GM19395 (cell line): ENCODE data around the gene SCFD1.
"Not testable (repeated sequence)": the region's sequence is repeated elsewhere in the genome, so short reads cannot be mapped to it uniquely, and the experiment has no call there.

Experiments used
- ATAC-seq: cut with Tn5 transposase; IDR thresholded peaks from one replicate; pipeline ENCODE4 v1.9.1; 2021; ENCODE audit warnings: mild to moderate bottlenecking, moderate library complexity; ENCODE audit not compliant: unreplicated experiment

SCFD1 gene, protein sequence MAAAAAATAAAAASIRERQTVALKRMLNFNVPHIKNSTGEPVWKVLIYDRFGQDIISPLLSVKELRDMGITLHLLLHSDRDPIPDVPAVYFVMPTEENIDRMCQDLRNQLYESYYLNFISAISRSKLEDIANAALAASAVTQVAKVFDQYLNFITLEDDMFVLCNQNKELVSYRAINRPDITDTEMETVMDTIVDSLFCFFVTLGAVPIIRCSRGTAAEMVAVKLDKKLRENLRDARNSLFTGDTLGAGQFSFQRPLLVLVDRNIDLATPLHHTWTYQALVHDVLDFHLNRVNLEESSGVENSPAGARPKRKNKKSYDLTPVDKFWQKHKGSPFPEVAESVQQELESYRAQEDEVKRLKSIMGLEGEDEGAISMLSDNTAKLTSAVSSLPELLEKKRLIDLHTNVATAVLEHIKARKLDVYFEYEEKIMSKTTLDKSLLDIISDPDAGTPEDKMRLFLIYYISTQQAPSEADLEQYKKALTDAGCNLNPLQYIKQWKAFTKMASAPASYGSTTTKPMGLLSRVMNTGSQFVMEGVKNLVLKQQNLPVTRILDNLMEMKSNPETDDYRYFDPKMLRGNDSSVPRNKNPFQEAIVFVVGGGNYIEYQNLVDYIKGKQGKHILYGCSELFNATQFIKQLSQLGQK

DNA sequence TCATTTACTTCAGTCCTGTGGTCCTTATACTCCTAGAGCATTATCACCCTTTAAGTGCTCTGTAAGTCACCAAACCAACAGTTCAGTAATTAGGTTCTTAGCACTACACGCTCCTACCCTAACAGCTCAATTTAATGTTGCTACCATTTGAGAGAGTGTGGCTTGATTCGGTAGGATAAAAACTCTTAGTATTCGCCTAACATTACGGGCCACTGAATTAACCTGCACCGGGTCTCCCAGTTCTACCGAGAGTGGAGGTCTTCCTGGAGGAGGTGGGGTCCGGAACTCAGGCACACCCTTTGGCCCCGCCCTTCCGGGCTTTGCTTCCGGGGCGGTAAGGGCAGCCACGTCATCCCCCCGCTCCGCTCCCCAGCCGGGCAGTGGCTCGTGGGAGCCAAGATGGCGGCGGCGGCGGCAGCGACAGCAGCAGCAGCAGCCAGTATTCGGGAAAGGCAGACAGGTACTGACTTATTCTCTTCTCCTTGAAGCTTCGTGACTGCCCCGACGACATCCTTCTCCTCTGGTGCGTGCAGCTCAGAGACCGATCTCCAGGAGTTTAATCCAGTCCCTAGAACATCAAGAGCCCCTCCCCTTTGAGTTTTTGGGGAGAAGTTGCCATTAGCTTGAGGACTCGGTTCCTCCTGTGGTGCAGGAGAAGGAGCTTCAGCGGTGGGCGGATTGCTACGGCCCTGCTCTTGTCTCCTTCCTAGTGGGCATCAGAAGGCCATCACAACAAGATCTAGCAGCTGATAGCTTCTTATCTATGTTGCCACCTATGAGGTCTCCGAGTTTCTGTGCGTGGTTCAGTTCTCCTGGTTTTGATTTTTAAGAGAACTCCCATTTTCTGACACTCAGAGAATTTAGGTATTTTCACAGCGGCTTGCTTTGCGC lies at the start of gene SCFD1:
TSS of gene SCFD1 (plus strand) at position 380 of the 891 bp plus-strand sequence. CDS start at position 400, 20 bp downstream.
- ATAC-seq, result peak; percentile 90

DNA sequence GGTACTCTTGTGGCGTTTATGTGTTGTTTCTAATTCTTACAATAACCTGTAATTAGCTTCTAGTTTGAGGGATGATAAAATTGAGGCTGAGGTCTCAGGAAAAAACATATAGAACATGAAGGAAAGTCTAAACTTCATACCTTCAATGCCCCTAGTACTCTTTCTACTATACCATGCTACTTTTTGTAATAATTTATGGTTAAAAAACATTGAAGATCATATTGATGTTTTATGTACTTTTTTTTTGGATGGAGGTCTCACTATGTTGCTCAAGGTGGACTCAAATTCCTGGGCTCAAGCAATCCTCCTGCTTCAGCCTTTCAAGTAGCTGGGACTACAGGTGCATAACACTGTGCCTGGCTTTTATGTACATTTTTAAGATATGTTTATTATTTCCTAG lies 49.3 kb upstream of the SCFD1 start:
- ATAC-seq, result no peak

DNA sequence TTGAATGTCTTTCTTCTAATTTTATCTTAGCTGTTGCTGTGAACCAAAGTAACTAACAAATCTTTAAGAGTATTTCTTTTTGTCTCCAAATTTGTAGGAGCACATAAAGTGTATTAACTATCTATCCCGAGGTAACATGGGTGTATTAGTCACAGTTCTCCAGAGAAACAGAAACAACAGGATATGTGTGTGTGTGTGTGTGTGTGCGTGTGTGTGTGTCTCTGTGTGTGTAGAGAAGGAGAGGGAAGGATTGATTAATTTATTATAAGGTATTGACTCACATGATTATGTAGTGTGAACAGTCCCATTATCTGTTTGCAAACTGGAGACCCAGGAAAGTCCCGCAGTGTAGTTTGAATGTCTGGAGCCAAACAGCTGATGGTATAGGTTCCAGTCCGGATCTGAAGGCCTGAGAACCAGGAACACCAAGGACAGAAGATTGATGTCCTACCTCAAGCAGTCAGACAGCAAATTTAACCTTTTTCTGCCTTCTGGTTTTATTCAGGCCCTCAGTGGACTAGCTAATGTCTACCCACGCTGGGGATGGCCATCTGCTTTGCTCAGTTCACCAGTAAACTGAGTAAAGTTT lies 48.8 kb upstream of the SCFD1 start:
- ATAC-seq, result no peak

DNA sequence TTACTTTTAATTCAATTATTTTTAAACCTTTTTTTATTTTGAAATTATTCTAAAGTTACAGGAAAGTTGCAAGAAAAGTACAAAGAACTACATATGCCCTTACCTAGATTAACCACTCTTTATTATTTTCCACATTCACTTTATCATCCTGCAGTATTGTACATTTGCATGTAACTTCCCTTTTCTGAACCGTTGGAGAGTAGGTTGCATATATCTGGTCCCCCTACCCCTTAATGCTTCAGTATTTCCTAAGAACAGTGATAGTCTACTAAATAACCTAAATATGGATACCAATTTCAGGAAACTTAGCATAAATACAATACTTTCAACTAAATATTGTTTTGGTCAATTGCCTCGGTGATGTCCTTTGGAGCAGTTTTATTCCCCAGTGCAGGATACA lies 48.2 kb upstream of the SCFD1 start:
- no peak for ATAC-seq

DNA sequence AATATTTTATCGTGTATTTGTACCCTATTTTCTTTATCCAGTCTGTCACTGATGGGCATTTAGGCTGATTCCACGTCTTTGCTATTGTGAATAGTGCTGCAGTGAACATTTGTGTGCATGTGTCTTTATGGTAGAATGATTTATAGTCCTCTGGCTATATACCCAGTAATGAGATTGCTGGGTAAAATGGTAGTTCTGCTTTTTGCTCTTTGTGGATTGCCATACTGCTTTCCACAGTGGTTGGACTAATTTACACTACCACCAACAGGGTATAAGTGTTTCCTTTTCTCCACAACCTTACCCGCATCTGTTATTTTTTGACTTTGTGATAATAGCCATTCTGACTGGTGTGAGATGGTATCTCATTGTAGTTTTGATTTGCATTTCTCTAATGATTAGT lies 47.3 kb upstream of the SCFD1 start:
- not testable (repeated sequence) for ATAC-seq

DNA sequence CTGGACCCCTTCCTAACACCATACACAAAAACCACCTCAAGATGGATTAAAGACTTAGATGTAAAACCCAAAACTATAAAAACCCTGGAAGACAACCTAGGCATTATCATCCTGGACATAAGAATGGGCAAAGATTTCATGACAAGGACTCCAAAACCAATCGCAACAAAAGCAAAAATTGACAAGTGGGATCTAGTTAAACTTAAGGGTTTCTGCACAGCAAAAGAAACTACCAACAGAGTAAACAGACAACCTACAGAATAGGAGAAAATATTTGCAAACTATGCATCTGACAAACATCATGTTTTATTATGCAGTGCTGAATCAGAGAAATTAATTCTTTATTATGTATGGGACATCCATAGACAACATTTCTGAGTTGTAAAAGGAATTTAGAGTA lies 45.8 kb upstream of the SCFD1 start:
- ATAC-seq, result not testable (repeated sequence)

DNA sequence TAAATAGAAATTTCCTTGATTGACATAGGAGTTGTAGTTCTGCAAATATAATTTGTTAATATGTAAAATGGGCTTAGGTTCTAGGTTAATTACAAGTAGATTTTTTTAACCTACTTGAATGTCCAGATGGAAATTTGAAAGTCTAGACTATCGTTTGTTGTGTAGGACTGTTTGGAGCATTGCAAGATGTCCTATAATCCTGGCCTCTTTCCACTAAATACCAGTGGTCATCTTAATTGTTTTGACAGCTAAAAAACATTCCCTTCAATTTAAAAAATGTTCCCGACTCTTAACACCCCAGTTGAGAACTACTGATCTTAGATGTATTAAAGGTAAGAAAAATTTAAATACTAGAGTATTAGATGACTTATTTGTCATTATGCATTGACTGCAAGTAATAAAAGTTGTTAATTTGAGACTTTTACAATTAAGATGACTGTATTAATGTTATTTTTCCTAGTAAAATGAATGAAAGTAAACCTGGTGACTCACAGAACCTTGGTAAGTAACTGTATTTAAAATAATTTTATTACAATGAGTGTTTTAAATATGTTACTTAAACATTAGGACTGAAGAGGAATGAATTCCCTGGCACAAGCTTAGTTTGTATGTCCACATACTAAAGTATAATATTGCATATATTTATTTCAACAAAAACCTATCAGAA lies 41.4 kb upstream of the SCFD1 start:
- no peak for ATAC-seq

DNA sequence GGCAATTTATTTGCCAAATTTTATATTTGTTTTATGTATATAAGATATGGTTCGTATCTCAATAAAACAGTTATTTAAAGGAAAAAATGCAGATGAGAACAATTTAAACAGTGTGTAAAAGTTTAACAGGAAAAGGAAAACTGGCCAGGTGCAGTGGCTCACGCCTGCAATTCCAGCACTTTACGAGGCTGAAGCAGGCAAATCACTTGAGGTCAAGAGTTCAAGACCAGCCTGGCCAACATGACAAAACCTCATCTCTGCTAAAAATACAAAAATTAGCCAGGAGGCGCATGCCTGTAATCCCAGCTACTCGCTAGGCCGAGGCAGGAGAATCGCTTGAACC lies 40.9 kb upstream of the SCFD1 start:
- no peak for ATAC-seq

DNA sequence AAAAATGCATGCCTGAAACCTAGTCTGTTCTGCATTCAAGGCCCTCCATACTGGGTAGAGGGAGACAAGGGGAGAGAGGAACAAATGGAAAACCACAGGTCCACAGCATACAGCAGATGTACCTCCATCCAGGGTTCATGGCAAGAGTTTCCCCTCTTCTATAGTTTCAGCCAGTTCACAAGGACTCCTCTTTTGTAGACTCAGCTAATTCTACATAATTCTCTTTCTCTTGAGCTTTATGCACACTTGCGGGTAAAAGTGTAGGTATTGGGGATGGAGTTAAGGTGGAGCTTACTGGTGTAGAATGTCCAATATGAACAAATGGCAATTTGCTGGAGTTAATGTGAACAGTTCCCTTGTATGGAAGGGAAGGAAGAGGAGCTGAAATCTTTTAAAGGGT lies 39.7 kb upstream of the SCFD1 start:
- no peak for ATAC-seq

DNA sequence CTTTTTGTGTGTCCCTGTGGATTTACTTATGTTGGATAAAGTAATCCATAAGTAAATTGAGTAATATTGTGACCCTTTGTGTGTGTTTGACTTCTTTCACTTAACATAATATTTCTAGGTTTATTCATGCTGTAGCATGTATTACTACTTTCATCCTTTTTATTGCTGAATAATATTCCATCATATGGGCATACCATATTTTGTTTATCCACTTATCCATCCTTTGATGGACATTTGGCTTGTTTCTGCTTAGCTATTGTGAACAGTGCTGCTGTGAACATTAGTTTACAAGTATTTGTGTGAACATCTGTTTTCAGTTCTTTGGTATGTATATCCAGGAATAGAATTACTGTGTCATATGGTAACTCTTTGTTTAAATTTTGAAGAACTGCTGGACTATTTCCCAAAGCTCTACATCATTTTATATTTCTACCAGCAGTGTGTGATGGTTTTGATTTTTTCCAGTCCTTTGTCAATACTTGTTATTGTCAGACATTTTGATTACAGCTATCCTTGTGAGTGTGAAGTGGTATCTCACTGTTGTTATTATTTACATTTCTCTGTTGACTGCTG lies 38.0 kb upstream of the SCFD1 start:
- no peak for ATAC-seq

DNA sequence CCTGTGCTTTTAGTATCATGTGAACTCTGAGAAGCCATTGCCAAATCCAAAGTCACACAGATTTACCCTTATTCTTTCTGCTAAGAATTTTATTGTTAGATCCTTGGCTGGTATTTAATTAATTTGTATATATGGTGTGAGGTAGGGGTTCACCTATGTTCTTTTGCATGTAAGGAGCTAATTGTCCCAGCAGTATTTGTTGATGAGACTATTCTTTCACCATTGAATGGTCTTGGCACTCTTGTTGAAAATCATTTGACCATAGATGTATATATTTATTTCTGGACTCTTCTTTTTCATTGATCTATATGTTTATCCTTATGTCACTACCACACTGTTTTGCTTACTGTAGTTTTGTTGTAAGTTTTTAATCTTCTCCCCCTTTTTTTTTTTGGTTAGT lies 36.9 kb upstream of the SCFD1 start:
- no peak for ATAC-seq

DNA sequence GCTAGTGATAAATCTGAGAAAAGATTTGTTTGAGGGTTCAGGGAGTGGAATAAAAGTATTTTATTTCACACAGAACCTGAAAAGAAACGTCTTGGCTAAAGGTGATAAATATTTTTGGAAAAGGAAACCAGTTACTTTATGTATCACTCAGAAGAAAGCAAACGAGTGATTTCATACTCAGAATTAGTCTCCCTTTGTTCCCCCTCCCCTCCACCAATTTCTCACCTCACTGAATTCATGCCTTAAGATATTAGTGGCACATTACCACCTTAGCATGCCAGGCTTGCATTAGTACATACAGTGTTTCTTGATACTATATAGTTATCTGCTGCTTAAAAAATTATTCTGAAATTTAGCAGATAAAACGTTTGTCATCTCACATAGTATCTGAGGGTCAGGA lies 35.0 kb upstream of the SCFD1 start:
- ATAC-seq, result no peak

DNA sequence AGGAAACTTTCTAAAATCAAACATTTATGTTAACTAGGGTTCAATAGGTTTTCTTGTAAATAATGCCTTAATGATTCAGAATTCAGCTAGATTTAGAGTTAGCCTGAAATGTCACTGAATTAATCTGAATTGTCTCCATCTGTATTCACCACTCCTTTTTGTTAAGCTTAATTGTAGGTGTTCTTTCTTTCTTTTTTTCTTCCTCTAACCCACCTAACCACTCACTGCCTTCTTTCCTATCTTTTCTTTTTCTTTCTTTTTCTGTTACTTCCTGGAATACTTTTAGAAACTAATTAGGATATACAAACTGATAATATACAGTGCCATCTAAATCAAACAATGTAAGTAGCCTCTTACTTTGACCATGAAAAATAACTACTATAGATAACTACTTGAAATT lies 33.2 kb upstream of the SCFD1 start:
- no peak for ATAC-seq

DNA sequence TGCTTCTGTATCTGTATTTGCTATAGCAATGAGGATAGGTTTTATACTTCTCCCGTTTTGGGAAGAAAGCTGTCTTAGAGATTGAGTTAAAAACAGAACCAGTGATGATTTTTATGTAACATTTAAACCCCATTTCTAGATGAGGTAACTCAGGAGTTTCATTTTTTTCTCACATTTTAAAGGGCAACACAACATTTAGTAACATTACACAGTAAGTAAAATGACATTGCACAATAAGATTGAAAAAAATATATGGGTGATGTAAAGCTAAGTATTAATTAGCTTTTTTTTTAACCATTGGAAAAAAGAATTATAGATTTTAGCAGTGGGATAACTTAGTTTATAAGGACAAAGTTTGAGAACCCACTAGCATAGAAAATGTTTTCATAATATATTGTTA lies 25.2 kb upstream of the SCFD1 start:
- ATAC-seq, result no peak

DNA sequence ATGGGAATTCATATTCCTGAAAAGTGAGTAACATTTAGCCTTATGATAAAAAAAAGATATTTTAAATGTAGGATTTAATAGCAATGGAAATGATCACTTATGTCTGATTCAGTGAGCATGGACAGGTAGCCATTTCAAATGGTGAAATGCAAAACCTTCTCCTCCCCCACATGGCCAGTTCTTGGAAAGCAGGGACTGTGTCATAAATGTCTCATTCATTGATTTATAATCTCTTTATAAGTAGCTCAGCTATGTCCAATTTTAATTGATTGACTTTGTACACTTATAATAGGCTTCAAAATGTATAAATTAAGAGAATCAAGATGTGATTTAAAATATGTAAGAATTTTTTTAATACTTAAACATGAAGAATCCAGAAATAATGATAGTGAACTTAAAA lies 24.6 kb upstream of the SCFD1 start:
- no peak for ATAC-seq

DNA sequence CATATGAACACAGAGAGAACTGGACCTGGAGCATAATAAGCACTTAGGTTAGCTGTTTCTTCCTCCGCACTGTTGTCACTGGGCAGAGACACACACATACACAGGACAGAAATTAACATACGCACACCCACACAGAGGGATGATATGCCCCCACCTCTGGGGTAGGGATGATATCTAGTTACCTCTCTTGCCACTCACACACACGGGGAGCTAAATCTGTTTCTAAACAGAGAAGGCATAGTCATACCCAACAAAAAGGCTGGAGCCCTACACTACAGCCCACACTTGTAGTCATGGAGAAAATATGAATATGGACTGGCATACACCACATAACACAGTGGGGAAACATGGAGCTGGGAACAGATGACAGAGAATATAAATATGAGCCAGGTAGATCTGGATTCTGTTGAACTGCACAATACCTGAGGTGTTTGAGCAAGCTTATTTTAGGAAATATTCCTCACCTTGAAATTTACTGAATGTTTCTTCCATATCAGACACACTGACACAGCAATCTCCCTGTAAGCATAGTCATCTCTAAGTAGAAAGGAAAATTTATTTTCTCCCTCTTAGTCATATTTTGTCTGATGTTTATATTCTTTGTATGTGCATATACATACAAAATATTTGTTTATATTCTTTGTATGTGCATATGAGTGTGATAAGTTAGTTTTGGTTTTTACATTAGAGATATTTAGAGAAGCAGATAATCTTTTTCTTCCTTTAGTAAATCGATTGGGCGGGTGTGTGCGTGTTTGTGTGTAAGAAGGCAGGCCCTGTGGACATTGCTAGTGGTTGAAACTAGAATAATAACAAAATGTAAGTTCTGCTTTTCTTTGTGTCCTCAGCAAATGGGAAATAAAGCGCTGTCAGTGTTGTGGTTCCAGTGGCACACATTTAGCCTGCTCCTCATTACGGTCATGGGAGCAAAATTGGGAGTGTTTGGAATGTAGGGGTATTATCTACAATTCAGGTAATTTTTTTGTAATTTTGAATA lies 20.9 kb upstream of the SCFD1 start:
- no peak for ATAC-seq

DNA sequence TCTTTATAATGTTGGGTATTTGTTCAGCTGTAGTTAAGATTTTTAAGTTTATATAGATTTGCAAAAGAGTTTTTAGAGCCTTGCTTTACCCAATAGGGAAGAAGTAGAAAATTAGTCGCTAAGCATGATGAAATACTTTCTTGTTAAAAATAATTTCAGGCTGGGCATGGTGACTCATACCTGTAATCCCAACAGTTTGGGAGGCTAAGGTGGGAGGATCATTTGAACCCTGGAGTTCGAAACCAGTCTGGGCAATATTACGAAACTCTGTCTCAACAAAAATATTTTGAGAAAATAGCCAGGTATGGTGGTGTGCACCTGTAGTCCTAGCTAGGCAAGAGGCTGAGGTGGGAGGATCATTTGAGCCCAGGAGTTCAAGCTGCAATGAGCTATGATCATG lies 18.7 kb upstream of the SCFD1 start:
- no peak for ATAC-seq

DNA sequence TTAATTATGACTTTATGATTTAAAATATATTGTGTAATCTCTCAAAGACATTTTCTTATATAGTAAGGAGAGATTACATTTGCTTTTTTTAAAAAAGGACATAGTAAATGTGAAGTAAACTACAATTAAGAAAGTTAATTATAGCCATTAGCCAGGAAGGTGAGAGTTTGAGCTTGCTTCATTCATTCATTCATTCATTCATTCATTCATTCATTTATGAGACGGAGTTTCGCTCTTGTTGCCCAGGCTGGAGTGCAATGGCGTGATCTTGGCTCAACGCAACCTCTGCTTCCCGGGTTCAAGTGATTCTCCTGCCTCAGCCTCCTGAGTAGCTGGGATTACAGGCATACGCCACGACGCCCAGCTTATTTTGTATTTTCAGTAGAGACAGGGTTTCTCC lies 17.4 kb upstream of the SCFD1 start:
- ATAC-seq, result not testable (repeated sequence)

DNA sequence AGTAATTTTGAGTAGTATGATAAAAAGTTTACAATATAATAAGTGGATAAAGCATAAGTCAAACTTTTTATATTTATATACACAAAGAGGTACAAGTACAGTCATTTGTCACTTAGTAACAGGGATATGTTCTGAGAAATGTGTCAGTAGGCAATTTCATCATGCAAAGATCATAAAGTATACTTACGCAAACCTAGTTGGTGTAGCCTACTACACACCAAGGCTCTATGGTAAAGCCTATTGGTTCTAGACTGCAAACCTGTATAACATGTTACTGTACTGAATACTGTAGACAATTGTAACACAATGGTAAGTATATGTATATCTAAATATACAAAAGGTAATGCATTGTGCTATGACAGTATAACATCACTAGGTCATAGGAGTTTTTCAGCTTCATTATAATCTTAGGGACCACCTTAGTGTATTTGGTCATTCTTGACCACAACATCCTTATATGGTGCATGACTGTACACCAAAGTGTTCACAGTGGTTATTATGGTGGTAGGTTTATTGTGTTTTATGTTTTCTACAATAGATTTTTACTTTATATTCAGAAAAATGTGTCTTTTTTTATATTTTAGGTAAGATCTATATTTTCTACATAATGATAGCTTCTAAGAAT lies 14.9 kb upstream of the SCFD1 start:
- ATAC-seq, result no peak
